Measurements from ENCODE around the gene PDE6G. TPM values are rescaled to one million over a fixed set of nuclear protein-coding genes. Genes with fewer than 3 reads are reported as not detected.

Gene PDE6G
- total and polyA plus RNA-seq, 2 donors (not counting 1 experiment from before 2014, with no cell fraction given), result 0.69 to 1.1 TPM

- DNase-seq (no peak), ATAC-seq (ENCODE audit: low read depth) (no peak)
- no peak overlapping the region for H3K4me3 Mint-ChIP-seq
- WGBS (ENCODE audit: insufficient coverage), result 92% methylated on average over 6 of the region's 7 CpGs
- peaks cover 20% of the 10 kb centered on the region for H4K20me1 ChIP-seq (ENCODE audit: control insufficient read depth, insufficient read depth, low read length, poor library complexity, severe bottlenecking)
- H3K9ac ChIP-seq (ENCODE audit: low read length), result no peak overlapping the region
- H2AFZ ChIP-seq (ENCODE audit: insufficient read depth, low read depth, low read length, poor library complexity, severe bottlenecking), result no peak overlapping the region
- CTCF ChIA-PET, result interaction anchor here (0.6 kb wide), 1 partner anchor 37 kb away, joined by 3 read pairs; no protein-coding TSS in a partner anchor
- TF ChIP-seq EZH2 (IDR thresholded peaks at IDR 0.05; ENCODE audit: borderline replicate concordance, insufficient read depth, low read depth, low read length, poor library complexity, severe bottlenecking), result no peak
- TF ChIP-seq, protein P1, sequence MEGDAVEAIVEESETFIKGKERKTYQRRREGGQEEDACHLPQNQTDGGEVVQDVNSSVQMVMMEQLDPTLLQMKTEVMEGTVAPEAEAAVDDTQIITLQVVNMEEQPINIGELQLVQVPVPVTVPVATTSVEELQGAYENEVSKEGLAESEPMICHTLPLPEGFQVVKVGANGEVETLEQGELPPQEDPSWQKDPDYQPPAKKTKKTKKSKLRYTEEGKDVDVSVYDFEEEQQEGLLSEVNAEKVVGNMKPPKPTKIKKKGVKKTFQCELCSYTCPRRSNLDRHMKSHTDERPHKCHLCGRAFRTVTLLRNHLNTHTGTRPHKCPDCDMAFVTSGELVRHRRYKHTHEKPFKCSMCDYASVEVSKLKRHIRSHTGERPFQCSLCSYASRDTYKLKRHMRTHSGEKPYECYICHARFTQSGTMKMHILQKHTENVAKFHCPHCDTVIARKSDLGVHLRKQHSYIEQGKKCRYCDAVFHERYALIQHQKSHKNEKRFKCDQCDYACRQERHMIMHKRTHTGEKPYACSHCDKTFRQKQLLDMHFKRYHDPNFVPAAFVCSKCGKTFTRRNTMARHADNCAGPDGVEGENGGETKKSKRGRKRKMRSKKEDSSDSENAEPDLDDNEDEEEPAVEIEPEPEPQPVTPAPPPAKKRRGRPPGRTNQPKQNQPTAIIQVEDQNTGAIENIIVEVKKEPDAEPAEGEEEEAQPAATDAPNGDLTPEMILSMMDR (IDR thresholded peaks at IDR 0.05), result no peak
- H3K79me2 ChIP-seq (ENCODE audit: control insufficient read depth, insufficient read depth, low read length), result peaks cover 57% of the 10 kb centered on the region
- POLR2A ChIA-PET, result interaction anchor here (1.0 kb wide), 1 partner anchor 17 kb away, joined by 3 read pairs; no protein-coding TSS in a partner anchor
- H3K4me2 ChIP-seq (replicated peaks; ENCODE audit: low read depth, low read length, poor library complexity, severe bottlenecking), result no peak overlapping the region
- H3K27ac Mint-ChIP-seq, result no peak overlapping the region
- H3K36me3 ChIP-seq (replicated peaks in 1 of 2; ENCODE audit: control extremely low read depth in 1 of 2, control insufficient read depth in 1 of 2, extremely low read depth in 1 of 2, insufficient read depth in 2 of 2, low read length in 1 of 2), result peaks cover 0 to 17% of the 10 kb centered on the region in 2 experiments
- no peaks in the 10 kb centered on the region for H3K9me3 ChIP-seq (ENCODE audit: control extremely low read depth in 1 of 3, control insufficient read depth in 2 of 3, insufficient read depth in 1 of 3, low read length in 2 of 3)
- H3K4me3 ChIP-seq (ENCODE audit: control extremely low read depth in 1 of 5, extremely low read depth in 1 of 5, insufficient read depth in 1 of 5, low read depth in 2 of 5, low read length in 4 of 5), result no peak overlapping the region
- no peaks in the 10 kb centered on the region for H3K27me3 ChIP-seq (replicated peaks in 1 of 4; ENCODE audit: control extremely low read depth in 1 of 4, control insufficient read depth in 3 of 4, insufficient read depth in 4 of 4, low read length in 3 of 4)
- intact Hi-C loops (cut with micrococcal nuclease), result no loop called here
- peaks cover 20% of the 10 kb centered on the region for H3K4me1 Mint-ChIP-seq
- H3K27me3 Mint-ChIP-seq, result no peaks in the 10 kb centered on the region
- H3K9me3 Mint-ChIP-seq (ENCODE audit: insufficient read depth), result no peaks in the 10 kb centered on the region
- peaks cover 11 to 21% of the 10 kb centered on the region in 2 donors for H3K4me1 ChIP-seq (ENCODE audit: control insufficient read depth in 2 of 2, insufficient read depth in 2 of 2, low read length in 2 of 2)
- no peak overlapping the region for H3K27ac ChIP-seq (ENCODE audit: low read length in 2 of 2)
Measured at GRCh38 chr17:81631482-81631881, 24.9 kb downstream of the PDE6G start.

GRCh38 chr17:81630274-81630673, 26.1 kb downstream of the PDE6G start:
- no peaks in the 10 kb centered on the region for H3K27me3 Mint-ChIP-seq
- ATAC-seq (ENCODE audit: low read depth), result no peak
- POLR2A ChIA-PET, result no interaction called here

More at GRCh38 chr17:81630274-81630673, 26.1 kb downstream of the PDE6G start:
- no peak overlapping the region for H3K27ac Mint-ChIP-seq
- Histone ChIP-seq H2AFZ (ENCODE audit: insufficient read depth, low read depth, low read length, poor library complexity, severe bottlenecking) (no peak overlapping the region), H3K4me3 (ENCODE audit: control extremely low read depth in 1 of 5, extremely low read depth in 1 of 5, insufficient read depth in 1 of 5, low read depth in 2 of 5, low read length in 4 of 5) (no peak overlapping the region), H3K79me2 (ENCODE audit: control insufficient read depth, insufficient read depth, low read length) (peaks cover 46% of the 10 kb centered on the region), H3K27ac (ENCODE audit: low read length in 2 of 2) (no peak overlapping the region), H3K27me3 (replicated peaks in 1 of 4; ENCODE audit: control extremely low read depth in 1 of 4, control insufficient read depth in 3 of 4, insufficient read depth in 4 of 4, low read length in 3 of 4) (no peaks in the 10 kb centered on the region), H3K9ac (ENCODE audit: low read length) (no peak overlapping the region), H3K4me1 (ENCODE audit: control insufficient read depth in 2 of 2, insufficient read depth in 2 of 2, low read length in 2 of 2) (peaks cover 0 to 8% of the 10 kb centered on the region in 2 donors), H4K20me1 (ENCODE audit: control insufficient read depth, insufficient read depth, low read length, poor library complexity, severe bottlenecking) (peaks cover 11% of the 10 kb centered on the region), H3K9me3 (ENCODE audit: control extremely low read depth in 1 of 3, control insufficient read depth in 2 of 3, insufficient read depth in 1 of 3, low read length in 2 of 3) (peaks cover 0 to 3% (median 0%) of the 10 kb centered on the region in 3 donors), H3K4me2 (replicated peaks; ENCODE audit: low read depth, low read length, poor library complexity, severe bottlenecking) (no peak overlapping the region), H3K36me3 (replicated peaks in 1 of 2; ENCODE audit: control extremely low read depth in 1 of 2, control insufficient read depth in 1 of 2, extremely low read depth in 1 of 2, insufficient read depth in 2 of 2, low read length in 1 of 2) (peaks cover 2 to 27% of the 10 kb centered on the region in 2 experiments)
- intact Hi-C loops (cut with micrococcal nuclease), result no loop called here
- no peak overlapping the region for H3K4me3 Mint-ChIP-seq
- no peak for DNase-seq
- TF ChIP-seq, protein P1 (IDR thresholded peaks at IDR 0.05), result no peak
- no peak for TF ChIP-seq EZH2 (IDR thresholded peaks at IDR 0.05; ENCODE audit: borderline replicate concordance, insufficient read depth, low read depth, low read length, poor library complexity, severe bottlenecking)
- CTCF ChIA-PET, result no interaction called here
- H3K9me3 Mint-ChIP-seq (ENCODE audit: insufficient read depth), result no peaks in the 10 kb centered on the region
- WGBS (ENCODE audit: insufficient coverage), result 91% methylated on average over 8 of the region's 8 CpGs
- H3K4me1 Mint-ChIP-seq, result peaks cover 9% of the 10 kb centered on the region
